ENCODE data around the gene ASB5.

- TF ChIP-seq CTCF (IDR thresholded peaks at IDR 0.05), result no peak
- TF ChIP-seq POLR2A (IDR thresholded peaks at IDR 0.05), result no peak
These were observed 24.6 kb upstream of the ASB5 start for GRCh38 chr4:176293660-176294059.

All from prostate gland (tissue), 2 donors.